Chondrocyte (in vitro differentiated cells): ENCODE data around the gene CRYGS. TPM values are rescaled to one million over a fixed set of nuclear protein-coding genes. Genes with fewer than 3 reads are reported as not detected.

Source experiments
- DNase-seq: peaks from one replicate; pipeline ENCODE4 v3.0.0; 2021; ENCODE audit warnings: mixed read lengths, low spot score
- H3K27ac Mint-ChIP-seq: one replicate; pipeline ENCODE4 v1.8.0; 2021; ENCODE audit warnings: mild to moderate bottlenecking, moderate library complexity, mixed read lengths; ENCODE audit not compliant: unreplicated experiment
- H3K27me3 Mint-ChIP-seq: 2 replicates; pipeline ENCODE4 v1.8.0; 2021; ENCODE audit warnings: low read depth, mixed read lengths
- H3K36me3 Mint-ChIP-seq: 2 replicates; pipeline ENCODE4 v1.8.0; 2021; ENCODE audit warnings: low read depth, mixed read lengths
- H3K4me1 Mint-ChIP-seq: 2 replicates; pipeline ENCODE4 v1.8.0; 2021; ENCODE audit warnings: low read depth, mild to moderate bottlenecking, mixed read lengths
- H3K4me3 Mint-ChIP-seq: one replicate; pipeline ENCODE4 v1.8.0; 2021; ENCODE audit warnings: mild to moderate bottlenecking, moderate library complexity, mixed read lengths; ENCODE audit not compliant: unreplicated experiment
- H3K9me3 Mint-ChIP-seq: 2 replicates; pipeline ENCODE4 v1.8.0; 2021; ENCODE audit warnings: low read depth, mixed read lengths
- total RNA-seq: library from RNA; stranded (reverse); gene quantifications from 3 replicates; pipeline ENCODE4 v1.2.1, GENCODE V29; 2021
- TF ChIP-seq, protein P1 (sequence below): fragments of 200-600 bp; sonication (generic); IDR thresholded peaks from 2 replicates; pipeline ENCODE4 v1.5.0; 2021; ENCODE audit warnings: antibody characterized with exemption, mild to moderate bottlenecking, moderate library complexity

CRYGS gene
- total RNA-seq, 1 donor from 2014 or later, result 3.1 TPM

DNA sequence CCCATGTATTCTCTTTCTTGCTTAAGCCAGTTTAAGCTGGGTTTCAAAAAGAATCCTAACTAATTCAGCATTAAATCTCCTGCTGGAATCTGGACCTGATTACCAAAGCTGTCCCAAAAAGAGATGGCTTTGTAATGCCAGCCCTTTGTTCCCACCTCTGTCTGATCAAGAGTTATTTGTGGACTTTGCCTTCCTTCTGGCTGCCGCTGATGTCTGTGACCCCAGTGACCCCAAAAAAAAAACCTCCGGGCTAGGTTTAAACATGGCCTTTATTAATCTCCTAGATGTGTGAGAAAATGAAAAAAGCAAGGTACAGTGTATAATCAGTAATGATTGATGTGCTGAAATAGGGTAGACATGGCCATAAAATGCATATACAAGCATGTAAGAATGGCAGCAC lies 20.7 kb downstream of the CRYGS start:
- Mint-ChIP-seq H3K36me3 (no peaks in the 10 kb centered on the region), H3K27ac (no peak overlapping the region), H3K4me3 (no peak overlapping the region), H3K4me1 (no peaks in the 10 kb centered on the region), H3K27me3 (peaks cover 34% of the 10 kb centered on the region), H3K9me3 (no peaks in the 10 kb centered on the region)
- TF ChIP-seq, protein P1, sequence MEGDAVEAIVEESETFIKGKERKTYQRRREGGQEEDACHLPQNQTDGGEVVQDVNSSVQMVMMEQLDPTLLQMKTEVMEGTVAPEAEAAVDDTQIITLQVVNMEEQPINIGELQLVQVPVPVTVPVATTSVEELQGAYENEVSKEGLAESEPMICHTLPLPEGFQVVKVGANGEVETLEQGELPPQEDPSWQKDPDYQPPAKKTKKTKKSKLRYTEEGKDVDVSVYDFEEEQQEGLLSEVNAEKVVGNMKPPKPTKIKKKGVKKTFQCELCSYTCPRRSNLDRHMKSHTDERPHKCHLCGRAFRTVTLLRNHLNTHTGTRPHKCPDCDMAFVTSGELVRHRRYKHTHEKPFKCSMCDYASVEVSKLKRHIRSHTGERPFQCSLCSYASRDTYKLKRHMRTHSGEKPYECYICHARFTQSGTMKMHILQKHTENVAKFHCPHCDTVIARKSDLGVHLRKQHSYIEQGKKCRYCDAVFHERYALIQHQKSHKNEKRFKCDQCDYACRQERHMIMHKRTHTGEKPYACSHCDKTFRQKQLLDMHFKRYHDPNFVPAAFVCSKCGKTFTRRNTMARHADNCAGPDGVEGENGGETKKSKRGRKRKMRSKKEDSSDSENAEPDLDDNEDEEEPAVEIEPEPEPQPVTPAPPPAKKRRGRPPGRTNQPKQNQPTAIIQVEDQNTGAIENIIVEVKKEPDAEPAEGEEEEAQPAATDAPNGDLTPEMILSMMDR, result no peak
- DNase-seq, result no peak

DNA sequence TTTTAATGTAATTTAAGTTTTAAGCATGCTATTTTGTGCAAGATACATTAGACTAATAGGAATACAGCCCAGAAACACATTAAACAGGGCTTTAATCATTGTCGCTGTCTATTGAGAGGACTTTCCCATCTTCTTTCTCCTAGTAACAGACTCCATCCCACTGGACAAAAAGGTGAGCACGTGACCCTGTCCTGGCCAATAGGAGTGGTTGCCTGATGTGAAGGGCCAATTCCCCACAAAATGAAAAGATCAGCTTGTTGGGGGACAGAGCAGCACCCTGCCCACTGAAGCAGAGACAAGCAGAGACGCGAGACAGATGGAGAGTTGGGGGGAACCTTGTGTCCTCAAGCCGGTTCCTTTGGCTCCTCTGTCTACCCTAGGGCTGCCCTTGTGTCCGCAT lies 21.2 kb downstream of the CRYGS start:
- peaks cover 34% of the 10 kb centered on the region for H3K27me3 Mint-ChIP-seq
- H3K4me3 Mint-ChIP-seq, result no peak overlapping the region
- no peaks in the 10 kb centered on the region for H3K9me3 Mint-ChIP-seq
- H3K4me1 Mint-ChIP-seq, result no peaks in the 10 kb centered on the region
- H3K36me3 Mint-ChIP-seq, result no peaks in the 10 kb centered on the region
- H3K27ac Mint-ChIP-seq, result no peak overlapping the region
- TF ChIP-seq, protein P1, result no peak
- no peak for DNase-seq

DNA sequence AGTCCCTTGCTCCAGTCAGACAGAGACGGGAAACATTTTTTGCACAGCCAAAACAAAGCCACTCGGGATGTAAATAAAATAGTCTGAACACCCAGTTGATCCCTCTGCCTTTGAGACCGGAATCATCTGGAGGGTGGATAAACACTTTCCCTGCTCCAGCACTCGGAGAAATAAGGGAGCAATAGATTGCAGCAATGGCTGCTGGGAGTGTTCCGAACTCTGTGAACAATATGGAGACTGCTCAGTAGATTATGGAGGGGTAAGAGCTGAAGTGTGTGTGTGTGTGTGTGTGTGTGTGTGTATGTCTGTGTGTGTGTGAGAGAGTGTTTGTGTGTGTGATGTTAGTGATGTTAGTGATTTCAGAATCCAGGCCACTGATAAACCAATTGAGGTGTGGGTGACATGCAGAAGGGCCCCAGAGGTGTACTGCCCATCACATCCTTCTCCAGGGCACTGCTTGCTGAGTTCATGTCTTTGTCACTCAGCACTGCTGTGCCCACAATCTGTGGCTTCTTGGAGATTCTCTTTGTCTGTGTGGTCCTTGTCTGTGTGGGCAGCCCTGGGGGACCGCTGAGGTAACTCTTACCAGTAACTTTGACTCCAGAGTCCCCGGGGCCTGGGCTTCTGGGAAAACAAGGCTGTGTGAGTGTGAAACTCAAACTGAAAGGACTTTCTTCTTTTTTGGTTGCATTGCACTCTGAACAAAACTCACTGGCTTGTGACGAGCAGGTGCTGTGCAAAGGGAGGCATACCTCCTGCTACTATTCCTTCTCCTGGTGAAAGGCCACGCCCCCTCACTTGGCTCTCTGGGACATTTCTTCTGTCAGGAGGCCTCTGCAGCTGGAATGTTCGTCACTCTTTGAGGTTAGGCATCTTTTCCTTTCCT lies 23.0 kb downstream of the CRYGS start:
- Mint-ChIP-seq H3K27ac (no peak overlapping the region), H3K4me3 (no peak overlapping the region), H3K4me1 (no peaks in the 10 kb centered on the region), H3K9me3 (peaks cover 4% of the 10 kb centered on the region), H3K36me3 (no peaks in the 10 kb centered on the region), H3K27me3 (peaks cover 45% of the 10 kb centered on the region)
- DNase-seq, result no peak
- TF ChIP-seq, protein P1, result no peak

DNA sequence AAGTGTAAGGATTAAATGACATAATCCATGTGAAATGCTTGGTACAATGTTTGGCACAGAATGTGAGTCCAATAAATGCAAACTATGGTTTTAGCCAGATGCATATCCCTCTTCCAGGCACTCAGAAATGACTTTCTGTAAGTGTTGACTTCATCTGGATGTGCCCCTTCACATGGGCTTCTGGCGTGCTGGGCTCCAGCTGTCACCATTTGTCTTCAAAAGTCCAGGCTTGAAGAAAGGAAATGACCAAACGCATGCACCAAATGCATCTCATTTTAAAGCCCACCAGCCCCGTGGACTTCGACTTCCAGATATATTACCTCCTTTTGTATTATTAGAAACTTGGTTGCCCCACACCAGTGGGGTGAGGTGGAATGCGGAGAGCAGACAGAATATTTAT lies 23.7 kb downstream of the CRYGS start:
- no peaks in the 10 kb centered on the region for H3K4me1 Mint-ChIP-seq
- peaks cover 48% of the 10 kb centered on the region for H3K27me3 Mint-ChIP-seq
- H3K4me3 Mint-ChIP-seq, result no peak overlapping the region
- H3K36me3 Mint-ChIP-seq, result no peaks in the 10 kb centered on the region
- H3K27ac Mint-ChIP-seq, result no peak overlapping the region
- TF ChIP-seq, protein P1, result no peak
- no peak for DNase-seq
- H3K9me3 Mint-ChIP-seq, result peaks cover 4% of the 10 kb centered on the region

DNA sequence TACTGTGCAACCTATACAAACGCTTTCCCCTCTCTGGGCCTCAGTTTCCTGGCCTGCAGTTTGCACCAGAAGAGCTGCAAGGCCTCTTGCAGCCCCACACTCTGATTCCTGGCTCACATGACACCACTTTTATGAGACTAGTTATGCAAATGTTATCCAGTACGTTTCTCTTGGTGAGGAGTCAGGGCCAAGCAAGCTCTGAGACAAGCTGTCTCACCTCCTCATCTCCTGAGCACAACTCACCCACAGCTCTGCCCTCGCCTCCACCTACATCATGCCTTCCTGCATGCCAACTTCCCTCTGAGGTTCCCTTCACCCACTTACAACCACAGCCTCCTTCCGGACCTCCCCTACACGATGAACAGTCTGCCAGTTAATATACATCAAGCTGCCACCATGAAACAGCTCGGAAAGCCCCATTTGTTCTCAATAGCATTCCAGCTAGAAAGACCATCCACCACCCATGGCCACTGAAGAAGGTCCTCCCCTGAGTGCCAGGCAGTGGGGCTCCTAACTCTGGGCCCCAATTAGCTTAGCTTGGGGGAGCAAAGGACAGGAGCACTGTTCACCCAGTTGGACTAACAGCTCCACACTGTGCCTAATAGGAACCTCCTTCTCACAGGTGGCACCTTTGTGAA lies 25.0 kb downstream of the CRYGS start:
- Mint-ChIP-seq H3K9me3 (peaks cover 4% of the 10 kb centered on the region), H3K27ac (no peak overlapping the region), H3K4me3 (no peak overlapping the region), H3K27me3 (peaks cover 54% of the 10 kb centered on the region), H3K36me3 (no peaks in the 10 kb centered on the region), H3K4me1 (no peaks in the 10 kb centered on the region)
- TF ChIP-seq, protein P1, result no peak
- no peak for DNase-seq
